HEK293T (cell line): ENCODE results near the gene DENND1C.

Source experiments
- CTCF ChIA-PET: fragments of 350-600 bp; formaldehyde crosslinking; extraction: SDS; loops from one replicate; lab custom pipeline; 2021; ENCODE audit warnings: antibody characterized with exemption, inconsistent platforms; lab: Yijun Ruan, JAX
- POLR2A ChIA-PET: fragments of 350-600 bp; formaldehyde crosslinking; extraction: SDS; loops from one replicate; lab custom pipeline; 2020; ENCODE audit warnings: antibody characterized with exemption, inconsistent platforms; lab: Yijun Ruan, JAX
- DNase-seq: peaks from one replicate; pipeline ENCODE4 v3.0.0; 2012; ENCODE audit warnings: mixed read lengths; ENCODE audit errors: extremely low spot score
- ARNT ChIP-seq: fragments of 450-650 bp; IDR thresholded peaks from 2 replicates; pipeline ENCODE4 v1.6.1; 2017; ENCODE audit warnings: mild to moderate bottlenecking
- BHLHE40 ChIP-seq: fragments of 450-650 bp; IDR thresholded peaks from 2 replicates; pipeline ENCODE4 v1.6.1; 2016; ENCODE audit warnings: mild to moderate bottlenecking, moderate library complexity, borderline replicate concordance
- CTBP1 ChIP-seq: fragments of 450-650 bp; IDR thresholded peaks from 2 replicates; pipeline ENCODE4 v1.6.1; 2016; ENCODE audit warnings: borderline replicate concordance
- ELF4 ChIP-seq: fragments of 450-650 bp; IDR thresholded peaks from 2 replicates; pipeline ENCODE4 v1.6.1; 2017; ENCODE audit warnings: antibody characterized with exemption
- FOXA1 ChIP-seq: fragments of 450-650 bp; IDR thresholded peaks from 2 replicates; pipeline ENCODE4 v1.6.1; 2016; ENCODE audit warnings: mild to moderate bottlenecking
- FOXK2 ChIP-seq: fragments of 450-650 bp; IDR thresholded peaks from 2 replicates; pipeline ENCODE4 v1.6.1; 2016; ENCODE audit warnings: mild to moderate bottlenecking
- FOXM1 ChIP-seq: fragments of 450-650 bp; IDR thresholded peaks from 2 replicates; pipeline ENCODE4 v1.6.1; 2017; ENCODE audit warnings: mild to moderate bottlenecking, borderline replicate concordance
- HDGF ChIP-seq: fragments of 450-650 bp; IDR thresholded peaks from 2 replicates; pipeline ENCODE4 v1.6.1; 2017; ENCODE audit warnings: antibody characterized with exemption, borderline replicate concordance
- L3MBTL2 ChIP-seq: fragments of 450-650 bp; conservative IDR thresholded peaks from 2 replicates; pipeline ENCODE4 v1.6.1; 2016; ENCODE audit warnings: mild to moderate bottlenecking
- LEF1 ChIP-seq: fragments of 450-650 bp; IDR thresholded peaks from 2 replicates; pipeline ENCODE4 v1.6.1; 2017; ENCODE audit warnings: mild to moderate bottlenecking, borderline replicate concordance
- NFRKB ChIP-seq: fragments of 450-650 bp; IDR thresholded peaks from 2 replicates; pipeline ENCODE4 v1.6.1; 2016; ENCODE audit warnings: mild to moderate bottlenecking, moderate library complexity
- SP1 ChIP-seq: fragments of 450-650 bp; IDR thresholded peaks from 2 replicates; pipeline ENCODE4 v1.6.1; 2017
- SUZ12 ChIP-seq: fragments of 450-650 bp; IDR thresholded peaks from 2 replicates; pipeline ENCODE4 v1.6.1; 2016; ENCODE audit warnings: mild to moderate bottlenecking
- TARDBP ChIP-seq: fragments of 450-650 bp; IDR thresholded peaks from 2 replicates; pipeline ENCODE4 v1.6.1; 2016
- ZNF384 ChIP-seq: fragments of 450-650 bp; IDR thresholded peaks from 2 replicates; pipeline ENCODE4 v1.6.1; 2016
- TF ChIP-seq, protein P1 (sequence below): fragments of 450-650 bp; IDR thresholded peaks from 2 replicates; pipeline ENCODE4 v1.6.1; 2016

DENND1C gene

DNA sequence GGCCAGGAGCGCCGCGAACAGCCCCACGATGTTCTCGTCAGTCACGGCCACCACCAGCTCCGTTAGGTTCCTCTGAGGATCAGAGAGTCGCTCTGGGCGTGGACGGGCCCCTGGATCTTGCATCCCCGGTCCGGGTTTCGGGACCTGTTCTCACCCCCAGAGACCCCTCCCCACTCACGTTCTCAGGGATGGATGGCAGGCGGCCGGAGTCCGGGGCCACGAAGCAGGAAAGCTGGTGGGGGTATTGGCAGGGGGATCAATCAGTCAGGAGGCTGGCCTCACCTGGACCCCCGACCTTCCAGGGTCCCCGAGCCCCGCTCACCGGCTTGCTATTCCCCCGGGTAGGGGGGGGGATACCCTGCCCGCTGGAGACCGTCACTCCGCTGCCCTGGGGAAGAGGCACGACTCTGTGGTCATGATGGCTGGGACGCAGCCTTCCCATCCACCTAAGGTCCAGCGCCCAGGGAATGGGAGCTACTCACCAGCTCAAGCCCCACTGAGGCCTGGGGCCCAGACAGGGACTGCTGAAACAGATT lies 4.6 kb downstream of the DENND1C start:
- ChIA-PET POLR2A (interaction anchor here (1.0 kb wide), 1 partner anchor 52 kb away, joined by 3 read pairs; no protein-coding TSS in a partner anchor), CTCF (no interaction called here)
- no peak for TF ChIP-seq FOXM1
- no peak for TF ChIP-seq CTBP1
- TF ChIP-seq L3MBTL2, result no peak
- no peak for TF ChIP-seq FOXA1
- no peak for TF ChIP-seq NFRKB
- TF ChIP-seq LEF1, result no peak
- TF ChIP-seq ARNT, result no peak
- TF ChIP-seq SP1, result no peak
- TF ChIP-seq, protein P1, sequence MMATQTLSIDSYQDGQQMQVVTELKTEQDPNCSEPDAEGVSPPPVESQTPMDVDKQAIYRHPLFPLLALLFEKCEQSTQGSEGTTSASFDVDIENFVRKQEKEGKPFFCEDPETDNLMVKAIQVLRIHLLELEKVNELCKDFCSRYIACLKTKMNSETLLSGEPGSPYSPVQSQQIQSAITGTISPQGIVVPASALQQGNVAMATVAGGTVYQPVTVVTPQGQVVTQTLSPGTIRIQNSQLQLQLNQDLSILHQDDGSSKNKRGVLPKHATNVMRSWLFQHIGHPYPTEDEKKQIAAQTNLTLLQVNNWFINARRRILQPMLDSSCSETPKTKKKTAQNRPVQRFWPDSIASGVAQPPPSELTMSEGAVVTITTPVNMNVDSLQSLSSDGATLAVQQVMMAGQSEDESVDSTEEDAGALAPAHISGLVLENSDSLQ, result no peak
- no peak for TF ChIP-seq TARDBP
- TF ChIP-seq FOXK2, result no peak
- TF ChIP-seq ELF4, result no peak
- no peak for TF ChIP-seq HDGF
- no peak for TF ChIP-seq ZNF384
- no peak for TF ChIP-seq BHLHE40
- no peak for DNase-seq

DNA sequence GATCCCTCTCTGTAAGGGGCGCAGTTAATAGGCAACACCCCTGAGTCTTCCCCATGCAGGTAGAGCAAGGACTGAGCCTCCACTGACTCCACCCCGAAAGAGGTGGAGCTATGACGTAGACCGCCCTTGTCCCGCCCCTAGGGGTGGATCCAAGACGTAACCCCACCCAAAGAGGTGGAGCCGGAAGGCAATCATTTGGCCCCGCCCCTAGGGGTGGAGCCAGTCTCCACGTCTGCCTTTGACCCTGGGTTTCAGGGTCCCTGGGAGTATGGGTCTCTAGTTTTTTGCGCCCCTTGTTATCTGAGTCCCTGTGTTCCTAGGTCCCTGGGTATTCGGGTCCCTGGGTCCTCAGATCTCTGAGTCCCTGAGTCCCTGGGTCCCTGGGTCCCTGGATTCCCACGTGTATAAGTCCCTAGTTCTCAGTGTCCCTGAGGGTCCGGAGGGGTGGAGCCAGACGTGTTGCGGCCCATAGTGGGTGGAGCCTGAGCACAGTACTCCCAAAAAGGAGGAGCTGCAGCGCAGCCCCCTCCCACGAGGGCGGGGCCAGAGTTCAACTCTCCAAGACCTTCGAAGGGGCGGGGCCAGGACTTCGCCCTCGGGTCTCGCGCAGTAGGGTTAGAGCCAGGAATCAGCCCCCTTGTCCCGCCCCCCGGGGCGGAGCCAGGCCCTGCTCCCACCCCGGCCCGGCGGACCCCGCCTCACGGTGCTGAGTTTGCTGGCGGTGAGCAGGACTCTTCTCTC lies 5.3 kb downstream of the DENND1C start:
- TF ChIP-seq SP1 (peak; percentile 55), LEF1 (no peak), BHLHE40 (no peak), NFRKB (no peak), ZNF384 (no peak), FOXK2 (no peak), ELF4 (no peak), TARDBP (no peak), ARNT (no peak), L3MBTL2 (no peak), HDGF (peak; percentile 63; the same call in 1 of the 2 replicates), FOXM1 (no peak), SUZ12 (no peak), CTBP1 (no peak)
- TF ChIP-seq, protein P1, result no peak
- peak; percentile 98 for DNase-seq
- POLR2A ChIA-PET, result interaction anchor here (1.0 kb wide), 1 partner anchor 51 kb away, joined by 3 read pairs; no protein-coding TSS in a partner anchor
- CTCF ChIA-PET, result no interaction called here

DNA sequence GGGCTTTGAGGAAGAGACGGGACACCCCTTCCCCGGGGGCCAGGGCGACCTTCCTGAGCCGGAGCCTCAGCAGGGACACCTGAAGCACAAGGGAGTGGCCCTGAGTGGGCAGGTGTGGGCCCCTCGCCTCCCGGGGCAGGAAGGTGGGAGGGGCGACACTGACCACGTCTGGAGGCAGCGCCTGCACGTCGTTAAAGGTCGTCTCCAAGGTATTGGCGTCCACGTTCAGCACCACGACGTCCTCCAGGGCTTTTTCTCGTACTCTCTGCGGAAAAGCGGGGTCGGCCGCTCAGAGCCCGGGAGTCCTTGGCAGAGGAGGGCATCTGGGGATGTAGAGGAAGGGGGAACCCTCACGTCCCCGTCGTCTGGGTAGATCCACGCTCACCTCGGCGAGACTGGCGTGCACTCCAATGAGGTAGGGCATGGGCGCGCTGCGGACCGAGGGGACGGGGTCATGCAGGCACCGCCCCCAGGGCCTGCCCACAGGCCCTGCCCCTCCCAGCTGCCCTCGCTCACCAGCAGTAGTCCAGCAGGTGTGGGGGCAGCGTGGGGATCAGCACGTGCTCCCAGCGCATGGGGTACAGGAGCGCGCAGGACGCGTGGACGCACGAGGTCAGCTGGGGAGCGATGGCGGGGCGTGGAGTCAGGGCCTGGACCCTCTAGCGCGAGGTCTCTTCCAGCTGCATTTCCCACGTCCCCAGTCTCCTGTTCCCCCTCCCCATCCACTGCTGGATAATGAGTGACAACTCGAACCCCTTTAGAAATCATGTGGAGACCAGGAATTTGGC lies 6.1 kb downstream of the DENND1C start:
- POLR2A ChIA-PET, result no interaction called here
- CTCF ChIA-PET, result no interaction called here
- peak; percentile 31 for DNase-seq
- TF ChIP-seq ELF4 (no peak), HDGF (no peak), SUZ12 (no peak), L3MBTL2 (peak; percentile 19; the same call in 1 of the 2 replicates), NFRKB (no peak), TARDBP (no peak), BHLHE40 (no peak)
- TF ChIP-seq, protein P1, result peak; percentile 67

DNA sequence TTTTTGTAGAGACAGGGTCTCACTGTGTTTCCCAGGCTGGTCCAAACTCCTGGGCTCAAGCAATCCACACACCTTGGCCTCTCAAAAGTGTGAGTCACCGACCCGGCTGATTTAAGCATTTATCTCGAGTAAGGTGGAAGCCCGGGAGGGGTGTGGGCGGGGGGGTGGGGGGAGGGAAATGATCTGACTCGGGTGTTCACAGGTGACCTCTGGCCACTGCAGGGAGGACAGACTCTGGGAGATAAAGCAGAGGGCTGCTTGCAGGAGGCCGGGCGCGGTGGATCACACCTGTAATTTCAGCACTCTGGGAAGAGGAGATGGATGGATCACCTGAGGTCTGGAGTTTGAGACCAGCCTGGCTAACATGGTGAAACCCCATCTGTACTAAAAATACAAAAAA lies 7.9 kb downstream of the DENND1C start:
- ChIA-PET CTCF (no interaction called here), POLR2A (no interaction called here)
- DNase-seq, result no peak
- TF ChIP-seq L3MBTL2 (no peak), HDGF (no peak), LEF1 (no peak), ARNT (no peak), NFRKB (no peak), FOXK2 (no peak), ZNF384 (no peak), FOXA1 (no peak), SUZ12 (no peak), SP1 (no peak), TARDBP (no peak), BHLHE40 (no peak), FOXM1 (no peak), CTBP1 (no peak), ELF4 (no peak)
- TF ChIP-seq, protein P1, result no peak

DNA sequence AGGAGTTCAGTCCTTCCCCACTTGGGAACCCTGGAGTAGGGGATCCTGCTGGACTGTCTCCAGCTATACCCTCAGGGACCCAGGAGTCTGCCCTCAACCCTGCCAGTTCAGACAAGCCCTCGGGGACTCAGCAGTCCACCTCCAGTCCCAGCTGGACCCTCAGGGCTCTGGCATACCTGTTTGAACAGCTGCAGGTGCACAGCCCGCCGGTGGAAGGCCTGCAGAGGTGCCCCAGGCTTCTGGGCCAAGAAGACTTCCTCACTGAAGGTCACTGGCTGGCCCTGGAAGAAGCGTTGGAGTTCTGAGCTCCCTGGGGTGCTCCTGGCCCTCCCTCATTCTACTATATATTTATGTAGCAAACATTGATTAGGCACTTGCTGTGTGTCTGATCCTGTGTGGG lies 8.9 kb downstream of the DENND1C start:
- no peak for TF ChIP-seq CTBP1
- no peak for TF ChIP-seq SUZ12
- TF ChIP-seq ELF4, result no peak
- no peak for TF ChIP-seq NFRKB
- TF ChIP-seq FOXA1, result no peak
- TF ChIP-seq TARDBP, result no peak
- no peak for TF ChIP-seq FOXM1
- TF ChIP-seq ARNT, result no peak
- no peak for TF ChIP-seq SP1
- TF ChIP-seq FOXK2, result no peak
- TF ChIP-seq L3MBTL2, result no peak
- TF ChIP-seq BHLHE40, result no peak
- TF ChIP-seq ZNF384, result no peak
- TF ChIP-seq, protein P1, result no peak
- TF ChIP-seq LEF1, result no peak
- no peak for TF ChIP-seq HDGF
- POLR2A ChIA-PET, result no interaction called here
- no peak for DNase-seq
- CTCF ChIA-PET, result no interaction called here
